Epidermal melanocyte (primary cell): ENCODE measurements around the gene SEPTIN6.
A peak's percentile ranks its signal among the peaks of the same experiment; 100 is the strongest.

Experiments used
- DNase-seq: peaks from one replicate; pipeline ENCODE4 v3.0.0; 2011; ENCODE audit warnings: low spot score; ENCODE audit not compliant: insufficient read length

SEPTIN6 gene

DNA sequence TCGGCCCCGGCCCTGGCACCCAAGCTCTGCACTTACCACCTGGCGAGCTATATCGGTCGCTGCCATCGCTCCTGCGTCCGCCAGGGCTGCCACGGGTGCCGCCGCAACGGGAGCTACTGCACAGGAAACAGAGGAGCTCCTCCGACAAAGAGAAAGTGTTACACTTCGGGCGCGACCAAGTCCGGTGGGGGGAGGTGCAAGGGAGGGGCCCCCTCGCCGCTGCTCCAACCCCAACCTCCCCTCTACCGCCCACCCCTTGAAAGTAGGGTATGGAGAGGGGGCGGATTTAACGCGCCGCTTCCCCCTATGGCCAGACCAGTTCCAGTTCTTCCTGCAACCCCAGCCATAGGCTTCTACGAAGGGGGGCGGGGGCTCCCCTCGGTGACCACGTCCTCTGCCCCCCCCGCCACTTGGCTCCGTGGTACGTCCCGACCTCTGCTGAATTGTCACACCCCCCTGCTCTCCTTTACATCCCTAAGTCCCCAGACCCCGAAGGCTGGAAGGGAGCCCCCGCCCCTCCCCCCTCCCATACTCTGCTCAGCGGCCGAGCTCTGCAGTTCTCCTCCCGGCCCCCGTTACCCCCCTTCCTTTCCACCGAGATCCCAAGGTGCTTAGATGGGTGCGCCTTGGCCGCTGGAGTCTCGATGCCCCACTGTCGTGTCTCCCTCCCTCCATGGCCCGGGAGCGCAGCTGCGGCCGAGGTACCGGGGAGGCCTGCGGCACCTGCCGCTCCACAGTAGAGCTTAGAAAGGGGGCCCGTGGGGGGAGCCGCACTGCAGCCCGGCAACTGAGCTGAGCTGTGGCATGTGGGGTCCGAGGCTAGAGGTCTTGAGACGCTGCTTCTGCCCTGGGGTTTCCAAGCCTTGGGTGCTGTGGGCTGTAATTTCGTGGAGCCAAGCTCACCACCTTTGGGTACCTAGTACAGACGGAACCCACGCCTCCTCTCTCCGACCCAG is at the start of gene SEPTIN6:
Gene SEPTIN6 (minus strand): TSS at position 129 of the 956 bp plus-strand sequence. CDS start 63 bp downstream, at position 66.
- DNase-seq, result no peak

DNA sequence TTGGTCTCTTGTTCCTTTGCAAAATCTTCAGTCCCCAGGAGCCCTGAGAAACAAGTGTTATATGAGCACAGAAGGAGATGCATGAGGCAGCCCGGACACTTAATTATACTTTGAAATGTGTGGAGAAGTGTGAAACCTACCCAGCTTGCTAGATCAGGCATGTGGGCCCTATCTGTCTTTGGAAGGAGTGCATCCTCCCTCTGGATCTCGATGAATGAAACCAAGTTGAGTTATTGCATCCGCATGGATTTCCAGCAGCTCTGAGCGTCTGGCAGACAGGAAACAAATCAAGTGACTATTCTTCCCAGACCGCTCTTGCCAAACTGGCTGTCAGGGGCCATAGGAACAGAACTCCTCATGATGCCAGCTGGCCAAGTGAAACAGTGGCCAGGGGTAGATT is 45.8 kb upstream of the SEPTIN6 start:
- no peak for DNase-seq

DNA sequence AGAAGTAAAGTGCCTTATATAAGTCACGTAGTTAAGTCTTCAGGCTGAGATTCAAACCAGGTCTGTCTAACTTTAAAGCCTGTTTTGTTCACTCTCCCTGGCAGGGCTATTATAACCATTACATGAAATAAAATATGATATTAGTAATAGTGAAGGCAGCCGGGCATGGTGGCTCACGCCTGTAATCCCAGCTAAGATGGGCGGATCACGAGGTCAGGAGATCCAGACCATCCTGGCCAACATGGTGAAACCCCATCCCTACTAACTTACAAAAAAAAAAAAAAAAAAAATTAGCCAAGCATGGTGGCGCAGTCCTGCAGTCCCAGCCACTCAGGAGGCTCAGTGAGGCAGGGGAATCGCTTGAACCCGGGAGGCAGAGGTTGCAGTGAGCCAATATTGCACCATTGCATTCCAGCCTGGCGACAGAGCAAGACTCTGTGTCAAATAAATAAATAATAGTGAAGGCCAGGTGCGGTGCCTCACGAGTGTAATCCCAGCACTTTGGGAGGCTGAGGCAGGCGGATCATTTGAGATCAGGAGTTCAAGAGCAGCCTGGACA is 43.3 kb upstream of the SEPTIN6 start:
- no peak for DNase-seq

DNA sequence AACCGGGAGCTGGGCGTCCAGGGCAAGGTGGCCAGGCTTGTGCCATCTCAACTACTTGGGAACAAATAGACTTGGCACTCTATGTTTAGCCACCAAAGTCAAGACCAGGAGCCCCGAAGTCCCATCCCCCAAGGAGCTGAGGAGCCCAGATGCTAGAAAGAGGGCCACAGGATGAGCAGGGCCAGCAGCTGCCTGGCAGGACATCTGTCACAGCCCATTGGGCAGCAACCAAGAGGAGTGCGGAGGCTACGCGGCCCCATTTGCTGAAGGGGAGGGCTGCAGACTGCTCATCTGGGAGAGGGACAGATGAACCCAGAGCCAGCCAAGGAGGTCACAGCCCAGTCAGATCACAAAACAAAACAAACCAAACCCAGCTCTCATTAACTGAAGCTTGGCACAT is 42.5 kb upstream of the SEPTIN6 start:
- no peak for DNase-seq

DNA sequence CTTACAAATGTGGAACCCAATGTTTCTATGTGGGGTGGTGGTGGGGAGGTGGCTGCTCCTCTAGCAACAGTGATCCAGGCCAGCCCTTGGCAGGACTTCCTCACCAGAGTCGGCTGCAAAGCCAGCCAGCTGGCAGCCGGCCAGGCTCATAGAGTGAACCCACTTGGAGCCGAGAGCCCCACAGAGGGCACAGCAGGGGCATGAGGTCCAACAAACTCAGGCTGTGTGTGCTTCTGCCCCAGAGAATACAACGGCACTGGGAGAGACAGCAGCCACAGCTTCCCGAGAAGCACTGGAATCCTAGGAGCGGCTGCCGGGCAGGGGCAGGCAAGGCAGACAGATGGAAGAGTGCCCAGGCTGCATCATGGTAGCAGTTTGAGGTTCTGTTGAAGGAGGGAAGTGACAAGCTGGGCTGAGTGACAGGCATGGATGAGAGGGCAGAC is 42.0 kb upstream of the SEPTIN6 start:
- DNase-seq, result no peak

DNA sequence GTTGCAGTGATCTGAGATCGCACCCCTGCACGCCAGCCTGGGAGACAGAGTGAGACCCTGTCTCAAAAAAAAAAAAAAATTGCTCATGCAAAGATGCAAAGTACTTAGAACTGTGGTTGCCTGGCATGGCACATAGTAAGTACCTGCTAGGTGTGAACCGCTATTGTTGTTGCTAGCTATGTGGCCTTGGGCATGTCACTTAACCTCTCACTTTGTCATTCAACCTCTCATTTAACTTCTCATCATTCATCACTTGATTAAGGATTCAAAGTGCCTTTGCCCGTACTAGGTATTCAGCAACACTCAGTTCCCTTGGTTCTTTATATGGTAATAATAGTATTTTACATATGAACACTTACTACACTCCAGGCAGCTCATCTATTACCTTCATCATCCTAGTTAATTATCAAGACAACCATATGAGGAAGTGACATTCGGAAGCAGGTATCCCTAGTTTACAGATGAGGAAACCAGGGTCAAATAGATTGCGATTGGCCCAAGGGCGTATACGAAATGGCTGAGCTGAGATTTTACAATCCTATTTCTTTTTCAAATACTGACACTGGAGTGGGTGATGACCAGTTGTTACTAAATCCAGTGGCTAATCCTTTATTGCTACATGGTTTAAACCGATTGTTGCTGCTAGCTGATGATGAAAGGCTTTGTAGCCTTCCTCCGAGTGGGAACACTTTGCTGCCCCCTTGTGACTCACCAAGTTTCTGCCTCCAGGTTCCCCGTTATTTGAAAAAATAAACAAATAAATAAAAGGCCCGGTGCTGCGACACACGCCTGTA is 36.6 kb upstream of the SEPTIN6 start:
- no peak for DNase-seq

DNA sequence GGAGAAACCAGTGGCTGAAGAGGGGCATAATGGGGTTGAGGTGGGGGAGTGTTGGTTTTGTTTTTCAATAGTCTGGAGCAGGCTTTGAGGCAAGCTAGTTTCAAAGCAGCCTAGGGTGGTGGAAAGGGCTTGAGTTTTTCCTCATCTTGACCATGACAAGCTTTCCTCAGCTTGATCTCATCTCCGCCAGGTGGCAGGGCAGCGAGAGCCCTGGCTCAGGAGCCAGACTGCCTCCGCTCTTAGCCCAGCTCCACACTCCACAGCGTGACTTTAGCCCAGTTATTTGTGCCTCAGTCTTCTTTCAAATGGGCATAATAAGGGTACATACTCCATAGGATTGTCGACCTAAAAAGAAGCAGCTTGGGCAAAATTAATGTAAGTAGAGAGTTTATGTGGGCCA is 35.5 kb upstream of the SEPTIN6 start:
- DNase-seq, result no peak

DNA sequence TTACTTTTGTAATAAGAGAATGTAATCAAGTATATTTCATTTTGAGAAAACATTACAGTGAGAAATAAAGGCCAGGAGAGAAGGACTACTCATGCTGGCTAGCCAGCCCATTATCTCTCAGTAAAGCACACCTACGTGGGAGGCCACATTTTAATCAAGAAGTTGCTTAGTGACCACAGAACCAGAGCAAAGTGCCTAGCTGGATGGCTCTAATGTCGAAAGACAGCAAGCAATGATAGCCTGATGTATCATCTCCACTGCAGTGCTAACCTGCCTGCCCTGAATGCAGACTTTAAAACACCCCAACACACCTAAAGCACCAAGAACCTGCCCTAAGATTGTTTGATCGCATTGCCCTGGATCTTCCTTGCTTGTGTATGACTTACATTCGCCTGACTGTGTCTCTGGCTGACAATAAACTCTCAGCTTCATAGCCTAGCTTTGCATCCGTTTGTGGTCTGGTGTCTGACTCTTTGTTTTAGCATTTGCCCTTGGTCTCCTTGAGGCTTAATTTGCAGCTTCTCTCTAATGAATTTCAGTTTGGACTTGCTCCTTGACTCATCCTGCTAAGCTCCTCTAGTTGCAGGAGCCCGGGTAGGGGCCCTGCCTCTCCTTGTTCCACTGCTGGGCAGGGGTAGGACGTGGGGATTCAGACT is 34.1 kb upstream of the SEPTIN6 start:
- no peak for DNase-seq

DNA sequence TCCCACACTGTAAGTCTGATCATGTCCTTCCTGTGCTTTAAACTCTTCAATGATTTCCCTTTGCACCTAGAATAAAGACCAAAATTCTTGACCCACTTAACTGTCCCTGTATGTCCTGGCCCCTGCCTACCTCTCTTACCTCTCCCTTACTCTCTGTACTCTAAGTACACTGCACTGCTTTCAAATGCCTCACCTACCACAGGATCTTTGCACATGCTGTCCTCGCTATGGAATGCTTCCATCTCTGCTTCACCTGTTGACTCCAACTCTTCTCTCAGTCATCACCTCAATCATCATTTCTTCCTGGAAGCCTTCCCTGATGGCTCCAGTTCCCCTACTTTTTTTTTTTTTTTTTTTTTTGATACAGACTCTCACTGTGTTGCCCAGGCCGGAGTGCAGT is 29.0 kb upstream of the SEPTIN6 start:
- no peak for DNase-seq

DNA sequence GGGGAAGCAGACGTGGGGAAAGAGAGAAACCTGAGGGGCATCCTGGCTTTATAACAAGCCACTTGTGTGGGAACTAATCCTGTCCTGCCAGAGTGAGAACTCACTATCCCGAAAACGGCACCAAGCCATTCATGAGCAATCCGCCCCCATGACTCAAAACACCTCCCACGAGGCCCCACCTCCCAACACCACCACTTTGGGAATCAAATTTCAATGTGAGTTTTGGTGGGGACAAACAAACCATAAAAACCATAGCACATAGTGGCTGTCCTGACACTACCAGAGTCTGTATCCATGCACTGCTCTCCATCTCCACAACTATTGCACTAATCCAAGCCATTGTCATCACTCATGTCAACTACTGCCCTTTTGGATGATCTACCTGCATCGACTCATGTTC is 28.5 kb upstream of the SEPTIN6 start:
- no peak for DNase-seq

DNA sequence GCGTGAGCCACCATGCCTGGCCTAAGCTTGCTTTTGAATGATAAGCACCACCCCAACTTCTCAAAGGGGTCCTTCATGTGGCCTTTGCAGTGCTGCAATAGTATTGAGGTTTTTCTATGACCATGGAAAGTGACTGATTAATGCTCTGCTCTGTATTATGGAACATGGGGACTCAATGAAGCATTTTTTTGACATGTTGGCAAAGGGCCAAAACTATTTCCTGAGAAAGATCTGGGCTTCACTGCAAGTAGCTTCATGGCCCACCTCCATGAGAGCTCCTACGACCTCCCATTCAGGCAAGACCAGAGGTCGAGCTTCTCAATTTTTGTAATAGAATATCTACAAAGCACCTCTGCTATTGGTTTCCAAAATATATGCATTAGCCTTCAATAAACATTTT is 16.7 kb upstream of the SEPTIN6 start:
- no peak for DNase-seq

DNA sequence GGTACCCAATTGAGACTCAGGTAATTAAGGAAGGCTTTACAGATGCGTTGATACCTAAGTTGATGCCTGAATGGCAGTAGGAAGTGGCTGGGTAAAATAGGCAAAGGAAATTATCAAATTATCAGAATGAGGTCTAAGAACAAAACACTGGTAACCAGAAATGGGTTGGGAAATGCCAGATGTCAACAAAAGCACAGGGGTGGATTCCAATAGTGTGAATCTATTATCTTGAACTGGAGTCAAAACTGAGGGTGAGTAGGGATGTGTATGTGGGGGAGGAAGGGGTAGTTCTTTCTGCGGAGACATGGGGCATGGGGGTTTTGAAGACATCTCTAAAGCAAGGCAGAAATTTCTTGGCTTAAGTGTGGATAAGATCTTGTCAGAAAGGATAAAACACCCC is 16.0 kb upstream of the SEPTIN6 start:
- DNase-seq, result no peak

DNA sequence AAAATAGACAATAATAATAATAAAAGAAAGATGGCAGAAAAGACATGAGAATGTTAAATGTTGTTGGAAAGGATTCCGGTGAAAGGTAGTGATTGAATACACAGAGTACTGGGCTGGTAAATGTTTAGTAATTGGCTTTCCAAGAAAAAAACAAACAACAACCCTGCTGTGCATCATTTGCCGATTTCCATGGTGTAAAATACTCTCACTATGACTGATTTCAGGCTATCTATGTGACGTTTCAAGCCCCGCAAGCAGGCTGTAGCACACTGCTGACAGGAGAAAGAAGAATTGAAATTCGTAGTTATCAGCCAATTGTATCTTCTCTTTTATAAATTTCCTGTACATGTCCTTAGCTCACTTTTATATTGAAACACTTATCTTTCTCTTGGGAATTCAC is 13.6 kb upstream of the SEPTIN6 start:
- DNase-seq, result no peak

DNA sequence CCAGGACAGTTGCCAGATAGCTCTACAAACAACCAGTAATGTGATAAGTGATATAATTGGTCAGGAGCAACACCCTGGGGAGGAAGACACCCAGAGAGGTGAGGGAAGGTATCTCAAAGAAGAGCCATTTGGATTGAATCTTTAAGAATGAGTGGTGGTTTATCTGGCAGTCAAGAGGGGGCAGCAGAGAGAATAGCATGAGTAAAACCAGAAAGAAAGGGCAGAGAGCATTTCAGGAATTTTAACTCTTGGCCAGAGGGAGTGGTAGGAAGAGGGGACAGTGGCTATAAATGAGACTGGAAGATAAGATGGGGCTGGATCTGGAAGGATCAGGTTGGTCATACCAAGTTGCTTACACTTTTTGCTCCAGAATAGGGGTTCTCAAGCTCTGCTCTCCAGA is 5.9 kb upstream of the SEPTIN6 start:
- peak; percentile 56 for DNase-seq

DNA sequence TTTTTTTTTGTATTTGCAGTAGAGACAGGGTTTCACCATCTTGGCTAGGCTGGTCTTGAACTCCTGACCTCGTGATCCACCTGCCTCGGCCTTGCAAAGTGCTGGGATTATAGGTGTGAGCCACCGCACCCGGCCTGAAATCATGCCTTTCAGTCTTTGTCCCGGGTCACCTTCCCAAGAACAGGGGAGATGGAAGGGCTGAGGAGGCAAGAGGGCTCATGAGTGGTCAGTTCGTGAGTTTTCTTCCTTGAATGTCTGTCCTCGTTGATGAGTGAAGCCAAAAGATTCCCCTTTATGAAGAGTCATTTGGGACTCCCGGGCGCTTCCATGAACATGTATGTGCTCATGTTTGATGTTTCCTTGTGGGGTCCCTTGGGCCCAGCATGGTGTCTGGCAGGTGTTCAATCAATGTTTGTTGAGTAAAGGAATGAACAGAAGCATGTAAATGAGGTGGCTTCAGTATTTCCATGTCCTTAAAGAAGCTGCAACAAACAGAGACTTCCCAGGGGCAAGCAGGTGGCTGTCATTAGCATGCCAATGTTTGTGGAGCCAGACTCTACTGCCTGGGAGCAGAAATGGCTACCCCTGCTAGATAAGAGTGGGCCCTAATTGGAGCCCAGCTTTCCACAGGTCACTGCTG is 3.4 kb upstream of the SEPTIN6 start:
- DNase-seq, result no peak

DNA sequence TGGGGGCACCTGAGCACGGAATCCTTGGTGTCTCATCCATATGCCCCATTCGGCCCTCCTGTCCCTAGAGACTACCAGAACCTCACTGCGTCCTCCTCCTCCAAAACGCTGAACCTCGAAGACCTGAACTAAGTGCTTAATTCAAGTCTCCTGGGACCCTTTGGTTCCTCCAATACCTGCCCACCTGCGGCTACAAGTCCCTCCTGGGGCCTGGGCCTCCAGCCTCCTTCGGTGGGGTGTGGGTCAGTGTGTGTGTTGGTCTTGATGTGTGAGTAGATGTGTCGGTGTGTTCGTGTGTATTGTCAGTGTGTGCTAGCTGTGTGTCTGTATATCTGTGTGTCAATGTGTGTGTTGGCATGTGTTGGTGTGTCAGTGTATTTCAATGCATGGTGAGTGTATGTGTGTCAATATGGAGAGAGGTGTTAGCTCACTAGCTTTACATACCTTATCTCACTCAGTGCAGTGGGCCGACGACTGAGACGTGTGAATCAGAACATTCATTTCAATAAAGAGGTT is 2.6 kb upstream of the SEPTIN6 start:
- DNase-seq, result no peak

DNA sequence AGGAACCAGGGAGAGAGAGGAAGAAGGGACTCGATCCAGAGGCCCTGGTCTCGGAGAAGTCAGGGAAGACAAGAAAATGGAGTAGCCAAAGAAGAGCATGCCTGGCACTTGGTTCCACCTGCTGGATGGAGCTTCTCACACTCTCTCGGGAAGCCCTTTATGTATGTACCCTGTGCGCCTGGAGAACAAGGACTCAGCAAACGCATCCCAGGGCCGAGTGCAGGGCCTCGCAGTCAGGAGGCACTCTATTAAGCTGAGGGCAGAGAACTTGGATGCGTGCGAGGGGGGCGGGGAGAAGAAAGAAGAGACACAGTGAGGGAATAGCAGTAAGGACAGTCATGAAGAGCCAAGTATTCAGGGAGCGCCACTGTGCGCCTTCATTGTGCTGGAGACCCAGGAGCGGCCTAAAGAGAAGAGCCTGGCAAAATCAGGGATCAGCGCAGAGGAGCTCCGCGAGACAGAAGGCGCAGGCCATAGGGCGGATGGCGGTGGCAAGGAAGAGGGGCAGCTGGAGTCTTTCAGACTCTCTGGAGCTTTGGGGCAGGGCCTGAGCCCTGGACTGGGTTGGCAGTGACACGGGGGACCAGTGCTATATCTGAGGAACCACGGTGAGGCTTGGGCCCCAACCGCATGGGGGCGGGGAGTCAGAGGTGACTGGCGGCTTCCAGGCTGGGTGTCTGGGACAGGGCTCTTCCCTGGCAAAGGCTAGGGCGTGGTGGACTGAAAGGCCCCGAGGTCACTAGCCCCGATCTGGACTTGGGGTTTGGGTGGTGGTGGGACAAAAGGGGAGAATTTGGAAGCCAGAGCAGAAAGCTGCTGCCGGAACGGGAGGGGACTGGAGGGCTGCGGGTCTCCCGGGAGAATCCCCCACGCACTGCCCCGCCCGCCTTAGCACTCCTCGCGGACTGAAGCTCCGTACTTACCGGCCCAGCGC is 1.9 kb upstream of the SEPTIN6 start:
- no peak for DNase-seq

DNA sequence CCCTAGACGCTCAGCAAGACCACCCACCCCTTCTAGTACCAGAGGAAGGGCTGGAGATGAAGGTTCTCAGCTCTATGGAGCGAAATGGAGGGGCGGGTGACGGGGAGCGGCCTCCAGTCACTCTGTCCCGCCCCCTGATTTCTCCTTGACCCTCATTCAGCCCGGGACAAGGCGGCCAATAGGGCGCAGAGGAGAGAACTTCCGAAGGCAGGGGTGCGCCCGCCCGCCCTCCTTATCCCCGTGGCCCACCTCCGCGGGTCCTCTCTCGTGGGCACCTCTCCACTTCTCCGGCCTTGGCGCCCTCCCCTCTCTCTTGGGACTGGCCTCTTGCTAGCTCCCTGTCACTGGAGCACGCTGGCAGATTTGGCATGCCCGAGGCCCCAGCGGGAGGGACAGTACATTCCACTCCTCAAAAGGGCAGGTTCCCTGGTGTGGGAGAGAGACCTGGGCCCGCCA is 1.1 kb upstream of the SEPTIN6 start:
- no peak for DNase-seq

DNA sequence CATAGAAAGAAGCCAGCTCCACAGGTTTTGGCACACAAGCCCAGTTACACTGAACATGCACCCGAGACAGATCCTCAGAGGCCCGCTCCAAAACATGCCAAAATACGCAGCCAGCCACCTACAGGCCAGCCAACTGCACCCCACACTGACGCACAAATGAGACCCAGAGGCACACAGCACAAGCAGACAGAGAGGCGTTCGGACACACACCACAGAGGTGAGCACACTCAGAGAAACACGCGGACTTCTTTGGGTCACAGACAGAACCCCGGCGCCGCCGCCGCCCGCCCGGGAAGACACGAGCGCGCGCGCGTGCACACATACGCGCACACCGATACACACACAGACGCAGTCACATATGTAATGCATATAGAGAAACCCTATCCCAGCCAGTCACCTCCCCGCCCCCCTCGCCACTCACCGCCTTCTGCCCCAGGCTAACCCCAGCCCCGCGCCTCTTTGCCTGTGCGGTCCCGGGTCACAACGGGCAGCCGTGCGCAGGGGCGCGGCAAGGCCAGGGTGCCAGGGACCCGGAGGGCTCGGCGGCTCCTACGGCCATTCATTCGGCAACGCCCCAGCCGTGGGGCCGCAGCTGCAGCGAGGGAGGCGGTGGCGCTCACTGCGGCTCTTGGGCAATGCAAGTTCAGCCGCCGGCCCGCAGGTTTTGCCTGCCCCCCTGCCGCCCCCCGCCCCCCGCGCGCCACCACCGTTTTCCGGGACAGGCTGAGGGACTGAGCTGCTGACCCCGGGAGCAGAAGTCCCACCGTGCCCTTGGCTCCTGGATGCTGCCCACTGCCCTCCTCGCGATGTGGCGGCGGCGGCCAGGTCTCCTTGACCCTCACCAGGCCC is 553 bp downstream of the SEPTIN6 start:
- no peak for DNase-seq
